Esophagus muscularis mucosa (tissue), 4 donors: ENCODE data around the gene ELK3. TPM values are rescaled to one million over a fixed set of nuclear protein-coding genes. Genes with fewer than 3 reads are reported as not detected.

ENCODE experiments used
- DNase-seq: peaks from one replicate; pipeline ENCODE4 v3.0.0-alpha.2; 2017; ENCODE audit errors: extremely low spot score
- H3K27ac ChIP-seq, 4 donors: fragments of 200-600 bp; sonication (generic); replicated peaks in 1 of 4; 1 replicate in 3 of 4; 2 replicates in 1 of 4; pipeline ENCODE4 v1.5.1; 2016 to 2019; ENCODE audit warnings: mild to moderate bottlenecking in 1 of 4
- H3K27me3 ChIP-seq, 4 donors: fragments of 200-600 bp; sonication (generic); one replicate each; pipeline versions ENCODE4 v1.5.1 to v1.6.0; 2016 to 2019
- H3K36me3 ChIP-seq, 4 donors: fragments of 200-600 bp; sonication (generic); one replicate each; pipeline ENCODE4 v1.5.1; 2016 to 2019
- H3K4me1 ChIP-seq, 4 donors: fragments of 200-600 bp; sonication (generic); one replicate each; pipeline ENCODE4 v1.5.1; 2016 to 2019
- H3K4me3 ChIP-seq, 4 donors: fragments of 200-600 bp; sonication (generic); 1 replicate in 2 of 4; 2 replicates in 2 of 4; pipeline ENCODE4 v1.5.1; 2016 to 2019; ENCODE audit warnings: mild to moderate bottlenecking in 4 of 4, moderate library complexity in 1 of 4
- H3K9me3 ChIP-seq, 4 donors: fragments of 200-600 bp; sonication (generic); 1 replicate in 3 of 4; 2 replicates in 1 of 4; pipeline ENCODE4 v1.5.1; 2016 to 2019
- EP300 ChIP-seq: sonication (generic); formaldehyde crosslinking; IDR thresholded peaks from one replicate; pipeline ENCODE4 v1.6.1; 2017; ENCODE audit warnings: antibody characterized with exemption
- POLR2A ChIP-seq: fragments of 450-650 bp; IDR thresholded peaks from one replicate; pipeline ENCODE4 v1.6.1; 2017; ENCODE audit warnings: antibody characterized with exemption, moderate library complexity, mild to moderate bottlenecking, low read depth
- POLR2AphosphoS5 ChIP-seq, 2 donors: sonication (generic); formaldehyde crosslinking; IDR thresholded peaks; one replicate each; pipeline ENCODE4 v1.6.1; 2017; ENCODE audit warnings: antibody characterized with exemption in 2 of 2
- WGBS: methylation state at CpG from one replicate; pipeline ENCODE4 v1.1.5; 2018; 5-methylcytosine and 5-hydroxymethylcytosine counted together
- intact Hi-C: fragments of 100-400 bp; cut with DNase I; formaldehyde crosslinking; loops from one replicate; pipeline ENCODE4 v1.15.1; 2023
- total RNA-seq, 4 donors: library from RNA; depleted of rRNA; stranded (reverse); fragments of >200 nt; gene quantifications; one replicate each; pipeline versions ENCODE4 v1.1.0 to v1.2.1, GENCODE V29; 2016
- TF ChIP-seq, protein P1 (sequence below), 3 experiments: fragments of 200-600 bp in 2 of 3; fragments of 450-650 bp in 1 of 3; sonication (generic) in 2 of 3; IDR thresholded peaks; one replicate each; pipeline ENCODE4 v1.5.1; 2017 to 2019; ENCODE audit warnings: antibody characterized with exemption in 3 of 3, mild to moderate bottlenecking in 2 of 3, moderate library complexity in 1 of 3

ELK3 gene
- total RNA-seq, 4 donors from 2014 or later = 13.7 to 26.9 (median 25.7) TPM

GRCh38 chr12:96185914-96186313 is 8.3 kb upstream of the ELK3 start:
- H3K36me3 ChIP-seq = no peaks in the 10 kb centered on the region
- no peak overlapping the region for H3K4me3 ChIP-seq
- DNase-seq = no peak
- 90% methylated on average over 4 of the region's 4 CpGs for WGBS
- no peaks in the 10 kb centered on the region for H3K4me1 ChIP-seq
- H3K9me3 ChIP-seq = no peaks in the 10 kb centered on the region
- intact Hi-C loops = no loop called here
- TF ChIP-seq, protein P1, sequence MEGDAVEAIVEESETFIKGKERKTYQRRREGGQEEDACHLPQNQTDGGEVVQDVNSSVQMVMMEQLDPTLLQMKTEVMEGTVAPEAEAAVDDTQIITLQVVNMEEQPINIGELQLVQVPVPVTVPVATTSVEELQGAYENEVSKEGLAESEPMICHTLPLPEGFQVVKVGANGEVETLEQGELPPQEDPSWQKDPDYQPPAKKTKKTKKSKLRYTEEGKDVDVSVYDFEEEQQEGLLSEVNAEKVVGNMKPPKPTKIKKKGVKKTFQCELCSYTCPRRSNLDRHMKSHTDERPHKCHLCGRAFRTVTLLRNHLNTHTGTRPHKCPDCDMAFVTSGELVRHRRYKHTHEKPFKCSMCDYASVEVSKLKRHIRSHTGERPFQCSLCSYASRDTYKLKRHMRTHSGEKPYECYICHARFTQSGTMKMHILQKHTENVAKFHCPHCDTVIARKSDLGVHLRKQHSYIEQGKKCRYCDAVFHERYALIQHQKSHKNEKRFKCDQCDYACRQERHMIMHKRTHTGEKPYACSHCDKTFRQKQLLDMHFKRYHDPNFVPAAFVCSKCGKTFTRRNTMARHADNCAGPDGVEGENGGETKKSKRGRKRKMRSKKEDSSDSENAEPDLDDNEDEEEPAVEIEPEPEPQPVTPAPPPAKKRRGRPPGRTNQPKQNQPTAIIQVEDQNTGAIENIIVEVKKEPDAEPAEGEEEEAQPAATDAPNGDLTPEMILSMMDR (IDR thresholded peaks at IDR 0.05) = no peak
- TF ChIP-seq EP300 (no peak), POLR2A (no peak), POLR2AphosphoS5 (IDR thresholded peaks at IDR 0.05) (no peak)
- H3K27ac ChIP-seq = no peak overlapping the region
- H3K27me3 ChIP-seq = no peaks in the 10 kb centered on the region

DNA sequence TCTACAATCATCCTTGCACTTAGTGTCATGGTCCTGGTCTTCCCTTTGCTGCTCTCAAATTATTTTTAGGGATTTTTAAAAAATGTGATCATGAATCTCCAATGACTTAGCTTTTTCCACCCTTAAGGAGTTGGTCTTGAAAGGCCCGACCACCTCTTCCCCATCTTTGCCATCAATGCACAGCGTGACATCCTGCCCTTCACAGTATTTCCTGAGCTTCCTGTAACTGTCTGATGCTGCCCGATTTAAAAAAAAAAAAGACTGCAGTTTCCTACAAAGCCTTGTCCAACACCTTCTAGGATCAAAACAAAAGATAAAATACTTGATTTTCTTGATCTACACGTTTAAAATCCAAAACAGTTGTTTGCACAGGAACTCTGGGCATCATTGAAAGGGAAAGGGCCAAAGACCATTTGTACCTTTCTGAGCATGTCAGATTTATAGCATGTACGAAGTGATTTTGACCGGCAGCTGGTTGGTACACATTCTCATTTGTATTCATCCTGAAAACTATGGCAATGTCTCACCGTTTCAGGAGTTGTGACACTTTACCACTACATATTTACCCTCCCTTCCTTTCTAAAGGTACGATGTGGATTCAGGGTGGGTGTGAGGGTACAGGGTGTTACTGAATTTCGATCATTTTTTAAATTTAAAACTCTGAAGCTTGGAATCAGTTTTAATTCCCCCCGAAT is 7.4 kb upstream of the ELK3 start:
- Histone ChIP-seq H3K27me3 (no peaks in the 10 kb centered on the region), H3K9me3 (no peaks in the 10 kb centered on the region), H3K4me3 (no peak overlapping the region), H3K36me3 (no peaks in the 10 kb centered on the region), H3K4me1 (no peaks in the 10 kb centered on the region), H3K27ac (no peak overlapping the region)
- TF ChIP-seq, protein P1 (IDR thresholded peaks at IDR 0.05) = no peak
- TF ChIP-seq EP300 (no peak), POLR2AphosphoS5 (IDR thresholded peaks at IDR 0.05) (no peak), POLR2A (no peak)
- intact Hi-C loops = no loop called here
- no peak for DNase-seq
- 71% methylated on average over 10 of the region's 10 CpGs for WGBS

DNA sequence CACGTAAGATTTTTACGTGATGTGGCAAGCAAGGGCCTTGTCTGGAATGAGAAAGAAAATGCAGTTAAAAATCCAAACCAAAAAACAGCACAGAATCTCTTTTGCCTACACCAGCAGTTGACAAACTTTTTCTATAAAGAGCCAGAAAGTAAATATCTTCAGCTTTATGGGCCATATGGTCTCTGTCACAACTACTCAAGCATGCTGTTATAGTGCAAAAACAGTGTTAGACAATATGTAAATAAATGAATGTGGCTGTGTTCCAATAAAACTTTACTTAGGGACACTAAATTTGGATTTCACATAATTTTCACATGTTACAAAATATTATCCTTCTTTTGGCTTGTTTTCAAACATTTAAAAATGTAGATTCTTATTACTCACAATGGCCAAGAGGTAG is 6.2 kb upstream of the ELK3 start:
- intact Hi-C loops = no loop called here
- WGBS = 67% methylated on average over 2 of the region's 2 CpGs
- H3K27ac ChIP-seq = no peak overlapping the region

DNA sequence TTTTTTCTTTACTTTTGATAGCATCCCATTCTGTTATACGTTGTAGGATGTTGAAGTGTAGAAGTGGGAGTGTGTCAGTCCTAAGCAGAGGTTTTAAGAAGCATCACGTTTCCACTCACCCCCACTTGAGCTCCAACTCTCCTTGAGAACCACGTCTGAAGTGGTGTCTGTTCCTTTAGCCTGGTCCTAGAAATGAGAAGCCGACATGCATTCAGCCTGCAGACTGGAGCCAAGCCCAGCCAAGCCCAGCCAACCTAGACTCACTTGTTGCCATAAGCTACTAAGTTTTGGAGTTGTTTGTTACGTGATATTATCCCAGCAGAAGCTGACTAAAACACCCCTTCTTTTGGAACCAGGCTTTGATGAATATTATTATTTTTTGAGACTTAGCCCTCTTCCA is 4.4 kb upstream of the ELK3 start:
- no peak overlapping the region for H3K27ac ChIP-seq
- 90% methylated on average over 5 of the region's 5 CpGs for WGBS
- H3K4me3 ChIP-seq = no peak overlapping the region
- no peaks in the 10 kb centered on the region for H3K36me3 ChIP-seq
- no peaks in the 10 kb centered on the region for H3K9me3 ChIP-seq
- no peaks in the 10 kb centered on the region for H3K27me3 ChIP-seq
- no peak for DNase-seq
- peaks cover 3 to 12% (median 6%) of the 10 kb centered on the region in 4 donors for H3K4me1 ChIP-seq
- intact Hi-C loops = no loop called here
- TF ChIP-seq EP300 (no peak), POLR2A (no peak), POLR2AphosphoS5 (IDR thresholded peaks at IDR 0.05) (no peak)
- TF ChIP-seq, protein P1 (IDR thresholded peaks at IDR 0.05) = no peak

More for the DNA sequence above, 6.2 kb upstream of the ELK3 start:
- no peaks in the 10 kb centered on the region for H3K9me3 ChIP-seq
- H3K4me1 ChIP-seq = peaks cover 0 to 2% (median 0%) of the 10 kb centered on the region in 4 donors
- no peak overlapping the region for H3K4me3 ChIP-seq
- no peaks in the 10 kb centered on the region for H3K27me3 ChIP-seq
- TF ChIP-seq EP300 = no peak
- TF ChIP-seq, protein P1 (IDR thresholded peaks at IDR 0.05) = no peak
- no peak for DNase-seq
- H3K36me3 ChIP-seq = no peaks in the 10 kb centered on the region
